HEK293 (cell line): ENCODE results near the gene MTCP1.
A peak's percentile ranks its signal among the peaks of the same experiment; 100 is the strongest.

Source experiments
- BCL11B ChIP-seq: fragments of 450-650 bp; formaldehyde crosslinking; IDR thresholded peaks from 2 replicates; pipeline ENCODE4 v1.5.1; 2016; ENCODE audit warnings: low read depth, missing biosample characterization, missing genetic modification characterization
- BCL6B ChIP-seq: fragments of 450-650 bp; formaldehyde crosslinking; IDR thresholded peaks from 2 replicates; pipeline ENCODE4 v1.5.1; 2017; ENCODE audit warnings: missing biosample characterization, missing genetic modification characterization
- ELK4 ChIP-seq: IDR thresholded peaks from 2 replicates; pipeline ENCODE4 v1.6.1; 2011; ENCODE audit warnings: mild to moderate bottlenecking, low read depth, low read length, borderline replicate concordance
- KLF8 ChIP-seq: fragments of 450-650 bp; formaldehyde crosslinking; IDR thresholded peaks from 2 replicates; pipeline ENCODE4 v1.5.1; 2016; ENCODE audit warnings: missing biosample characterization, missing genetic modification characterization
- MEIS1 ChIP-seq: sonication (generic); formaldehyde crosslinking; IDR thresholded peaks from 2 replicates; pipeline ENCODE4 v1.8.1; 2022; ENCODE audit warnings: missing genetic modification reagents, mild to moderate bottlenecking, borderline replicate concordance
- PBX3 ChIP-seq: sonication (generic); formaldehyde crosslinking; IDR thresholded peaks from 2 replicates; pipeline ENCODE4 v1.8.1; 2022; ENCODE audit warnings: mild to moderate bottlenecking, moderate library complexity, missing genetic modification reagents
- SALL2 ChIP-seq: fragments of 450-650 bp; formaldehyde crosslinking; IDR thresholded peaks from 2 replicates; pipeline ENCODE4 v1.5.0; 2017; ENCODE audit warnings: missing biosample characterization, mild to moderate bottlenecking, missing genetic modification characterization, borderline replicate concordance
- YY2 ChIP-seq: fragments of 450-650 bp; formaldehyde crosslinking; IDR thresholded peaks from 2 replicates; pipeline ENCODE4 v1.5.1; 2016; ENCODE audit warnings: missing biosample characterization, missing genetic modification characterization
- ZBTB44 ChIP-seq: fragments of 450-650 bp; IDR thresholded peaks from 2 replicates; pipeline ENCODE4 v1.5.1; 2018; ENCODE audit warnings: missing biosample characterization, mild to moderate bottlenecking, missing genetic modification characterization
- ZFP3 ChIP-seq: fragments of 450-650 bp; formaldehyde crosslinking; IDR thresholded peaks from 2 replicates; pipeline ENCODE4 v1.5.1; 2016; ENCODE audit warnings: low read depth, missing biosample characterization, missing genetic modification characterization
- ZFP37 ChIP-seq: fragments of 450-650 bp; formaldehyde crosslinking; IDR thresholded peaks from 2 replicates; pipeline ENCODE4 v1.5.1; 2016; ENCODE audit warnings: missing biosample characterization, missing genetic modification characterization
- ZNF146 ChIP-seq: fragments of 450-650 bp; formaldehyde crosslinking; IDR thresholded peaks from 2 replicates; pipeline ENCODE4 v1.5.1; 2016; ENCODE audit warnings: missing biosample characterization, missing genetic modification characterization
- ZNF16 ChIP-seq: fragments of 450-650 bp; formaldehyde crosslinking; IDR thresholded peaks from 2 replicates; pipeline ENCODE4 v1.5.1; 2016; ENCODE audit warnings: low read depth, missing biosample characterization, missing genetic modification characterization
- ZNF19 ChIP-seq: fragments of 450-650 bp; formaldehyde crosslinking; IDR thresholded peaks from 2 replicates; pipeline ENCODE4; 2016; ENCODE audit warnings: missing biosample characterization, missing genetic modification characterization, low read depth
- ZNF248 ChIP-seq: fragments of 450-650 bp; formaldehyde crosslinking; IDR thresholded peaks from 2 replicates; pipeline ENCODE4 v1.5.1; 2017; ENCODE audit warnings: missing biosample characterization, missing genetic modification characterization
- ZNF302 ChIP-seq: fragments of 450-650 bp; formaldehyde crosslinking; IDR thresholded peaks from 2 replicates; pipeline ENCODE4 v1.5.1; 2016; ENCODE audit warnings: missing biosample characterization, missing genetic modification characterization, low read depth
- ZNF398 ChIP-seq: fragments of 450-650 bp; formaldehyde crosslinking; IDR thresholded peaks from 2 replicates; pipeline ENCODE4 v1.5.1; 2017; ENCODE audit warnings: missing biosample characterization, missing genetic modification characterization
- ZNF423 ChIP-seq: fragments of 450-650 bp; formaldehyde crosslinking; IDR thresholded peaks from 2 replicates; pipeline ENCODE4 v1.5.1; 2016; ENCODE audit warnings: missing biosample characterization, missing genetic modification characterization
- ZNF514 ChIP-seq: fragments of 450-650 bp; formaldehyde crosslinking; IDR thresholded peaks from 2 replicates; pipeline ENCODE4 v1.5.1; 2016; ENCODE audit warnings: missing biosample characterization, missing genetic modification characterization
- ZNF548 ChIP-seq: fragments of 450-650 bp; formaldehyde crosslinking; IDR thresholded peaks from 2 replicates; pipeline ENCODE4 v1.5.1; 2016; ENCODE audit warnings: missing biosample characterization, missing genetic modification characterization
- ZNF610 ChIP-seq: fragments of 450-650 bp; formaldehyde crosslinking; IDR thresholded peaks from 2 replicates; pipeline ENCODE4 v1.5.1; 2016; ENCODE audit warnings: missing biosample characterization, missing genetic modification characterization, borderline replicate concordance
- ZNF624 ChIP-seq: fragments of 450-650 bp; formaldehyde crosslinking; IDR thresholded peaks from 2 replicates; pipeline ENCODE4 v1.5.1; 2017; ENCODE audit warnings: missing biosample characterization, missing genetic modification characterization
- ZNF660 ChIP-seq: fragments of 450-650 bp; IDR thresholded peaks from 2 replicates; pipeline ENCODE4 v1.5.1; 2018; ENCODE audit warnings: missing biosample characterization, mild to moderate bottlenecking, missing genetic modification characterization
- ZNF707 ChIP-seq: fragments of 450-650 bp; formaldehyde crosslinking; IDR thresholded peaks from 2 replicates; pipeline ENCODE4 v1.5.1; 2016; ENCODE audit warnings: missing biosample characterization, missing genetic modification characterization
- ZSCAN5A ChIP-seq: fragments of 450-650 bp; formaldehyde crosslinking; IDR thresholded peaks from 2 replicates; pipeline ENCODE4 v1.5.1; 2016; ENCODE audit warnings: missing biosample characterization, missing genetic modification characterization

MTCP1 gene

GRCh38 chrX:155026727-155027508 lies 44.0 kb downstream of the MTCP1 start, which contains the start of gene FUNDC2 (continued):
- TF ChIP-seq ZSCAN5A (tag by site-specific recombination) (no peak), BCL11B (tag by site-specific recombination) (0 out of 2 replicates have a peak, but pooled peaks have one; percentile 58), ZNF548 (tag by site-specific recombination) (no peak), ZNF610 (tag by site-specific recombination) (no peak), ZNF707 (tag by site-specific recombination) (no peak), PBX3 (CRISPR knock-in tag) (no peak), ZNF248 (tag by site-specific recombination) (no peak), ZNF624 (tag by site-specific recombination) (no peak), ELK4 (peak; percentile 19; the same call in 1 of the 2 replicates), ZNF514 (no peak), SALL2 (tag by site-specific recombination) (no peak), ZNF302 (tag by site-specific recombination) (no peak), KLF8 (tag by site-specific recombination) (peak; percentile 84), ZFP3 (tag by site-specific recombination) (no peak), ZBTB44 (tag by site-specific recombination) (0 out of 2 replicates have a peak, but pooled peaks have one; percentile 27), ZNF16 (tag by site-specific recombination) (no peak), ZNF660 (tag by site-specific recombination) (peak; percentile 59), BCL6B (no peak), YY2 (tag by site-specific recombination) (peak; percentile 63), ZNF423 (tag by site-specific recombination) (peak; percentile 98), ZNF146 (tag by site-specific recombination) (no peak), MEIS1 (no peak), ZNF19 (no peak), ZFP37 (no peak), ZNF398 (tag by site-specific recombination) (no peak; the same call in none of the 2 replicates)
